DOHH2 (cell line): Measurements from ENCODE around the gene C4orf51.

Experiments
- H3F3A ChIP-seq: fragments of 200-600 bp; sonication (generic), shearing (Covaris generic); 2 replicates; pipeline ENCODE4 v1.6.0; 2016; ENCODE audit warnings: antibody characterized with exemption, mild to moderate bottlenecking; ENCODE audit not compliant: control insufficient read depth, insufficient read depth
- H3K27ac ChIP-seq: fragments of 200-600 bp; sonication (generic); 2 replicates; pipeline ENCODE4 v1.5.1; 2014; ENCODE audit warnings: low read depth, mild to moderate bottlenecking, low read length, moderate library complexity
- H3K27me3 ChIP-seq: fragments of 200-600 bp; sonication (generic); 2 replicates; pipeline ENCODE4 v1.6.1; 2014; ENCODE audit warnings: mild to moderate bottlenecking, low read length, mixed read lengths; ENCODE audit not compliant: control insufficient read depth
- H3K36me3 ChIP-seq: fragments of 200-600 bp; sonication (generic); 2 replicates; pipeline ENCODE4 v1.6.1; 2014; ENCODE audit warnings: mild to moderate bottlenecking, low read length, moderate library complexity, mixed read lengths; ENCODE audit not compliant: control insufficient read depth
- H3K4me1 ChIP-seq: fragments of 200-600 bp; sonication (generic); 2 replicates; pipeline ENCODE4 v1.6.1; 2014; ENCODE audit warnings: mild to moderate bottlenecking, low read length, mixed read lengths; ENCODE audit not compliant: control insufficient read depth
- H3K4me2 ChIP-seq: fragments of 200-600 bp; sonication (generic); 2 replicates; pipeline ENCODE4 v1.6.0; 2014; ENCODE audit warnings: mild to moderate bottlenecking, low read length, moderate library complexity
- H3K4me3 ChIP-seq: fragments of 200-600 bp; sonication (generic); 2 replicates; pipeline ENCODE4 v1.5.1; 2014; ENCODE audit warnings: mild to moderate bottlenecking, low read length, mixed read lengths
- H3K79me2 ChIP-seq: fragments of 200-600 bp; sonication (generic); 2 replicates; pipeline ENCODE4 v1.6.1; 2014; ENCODE audit warnings: mild to moderate bottlenecking, low read length, mixed read lengths; ENCODE audit not compliant: control insufficient read depth
- H3K9me2 ChIP-seq: fragments of 200-600 bp; sonication (generic); replicated peaks from 2 replicates; pipeline ENCODE4 v1.6.1; 2014; ENCODE audit warnings: mild to moderate bottlenecking, low read length, mixed read lengths; ENCODE audit not compliant: control insufficient read depth
- H3K9me3 ChIP-seq: fragments of 200-600 bp; sonication (generic); 2 replicates; pipeline ENCODE4 v1.6.1; 2014; ENCODE audit warnings: antibody characterized with exemption, low read length, mixed read lengths; ENCODE audit not compliant: control insufficient read depth, insufficient read depth
- H4K20me1 ChIP-seq: fragments of 200-600 bp; sonication (generic); 2 replicates; pipeline ENCODE4 v1.6.0; 2014; ENCODE audit warnings: low read depth, mild to moderate bottlenecking, antibody characterized with exemption, low read length, moderate library complexity; ENCODE audit not compliant: control insufficient read depth, insufficient read depth
- CTCF ChIP-seq: fragments of 200-600 bp; sonication (generic); IDR thresholded peaks from one replicate; pipeline ENCODE4 v1.5.1; 2014; ENCODE audit warnings: antibody characterized with exemption, mild to moderate bottlenecking, low read depth, low read length; ENCODE audit not compliant: poor library complexity, severe bottlenecking
- EZH2phosphoT487 ChIP-seq: fragments of 200-600 bp; sonication (generic); IDR thresholded peaks from 2 replicates; pipeline ENCODE4 v1.6.1; 2017; ENCODE audit warnings: borderline replicate concordance, mild to moderate bottlenecking, antibody characterized with exemption, low read length, moderate library complexity, mixed read lengths

Gene C4orf51

GRCh38 chr4:145716200-145716599, 36.3 kb downstream of the C4orf51 start:
- H3K27ac ChIP-seq, result no peak overlapping the region
- no peak overlapping the region for H3K4me3 ChIP-seq
- H3K79me2 ChIP-seq, result no peaks in the 10 kb centered on the region
- no peak for TF ChIP-seq CTCF
- no peaks in the 10 kb centered on the region for H4K20me1 ChIP-seq
- H3K27me3 ChIP-seq, result peaks cover 8% of the 10 kb centered on the region; the same call in 1 of the 2 replicates
- H3K4me1 ChIP-seq, result no peaks in the 10 kb centered on the region
- H3K9me3 ChIP-seq, result no peaks in the 10 kb centered on the region; the same call in 1 of the 2 replicates
- H3K9me2 ChIP-seq, result no peaks in the 10 kb centered on the region
- H3K4me2 ChIP-seq, result no peak overlapping the region
- H3F3A ChIP-seq, result no peaks in the 10 kb centered on the region
- no peaks in the 10 kb centered on the region for H3K36me3 ChIP-seq

- Histone ChIP-seq H3F3A (no peaks in the 10 kb centered on the region), H3K4me1 (no peaks in the 10 kb centered on the region), H4K20me1 (no peaks in the 10 kb centered on the region), H3K27ac (no peak overlapping the region), H3K4me3 (no peak overlapping the region), H3K4me2 (no peak overlapping the region), H3K36me3 (no peaks in the 10 kb centered on the region), H3K9me3 (no peaks in the 10 kb centered on the region; the same call in 1 of the 2 replicates), H3K79me2 (no peaks in the 10 kb centered on the region), H3K9me2 (no peaks in the 10 kb centered on the region), H3K27me3 (peaks cover 8% of the 10 kb centered on the region; the same call in 1 of the 2 replicates)
- TF ChIP-seq EZH2phosphoT487, result no peak
- no peak for TF ChIP-seq CTCF
These were observed 36.8 kb downstream of the C4orf51 start for GRCh38 chr4:145716661-145717200.

- H3F3A ChIP-seq, result no peaks in the 10 kb centered on the region
- H4K20me1 ChIP-seq, result no peaks in the 10 kb centered on the region
- H3K79me2 ChIP-seq, result no peaks in the 10 kb centered on the region
- no peak overlapping the region for H3K4me3 ChIP-seq
- no peak overlapping the region for H3K4me2 ChIP-seq
- no peaks in the 10 kb centered on the region; the same call in 1 of the 2 replicates for H3K9me3 ChIP-seq
- H3K36me3 ChIP-seq, result no peaks in the 10 kb centered on the region
- H3K27ac ChIP-seq, result no peak overlapping the region
- no peaks in the 10 kb centered on the region for H3K4me1 ChIP-seq
- H3K27me3 ChIP-seq, result peaks cover 7% of the 10 kb centered on the region
- no peaks in the 10 kb centered on the region for H3K9me2 ChIP-seq
- no peak for TF ChIP-seq EZH2phosphoT487
- no peak for TF ChIP-seq CTCF
These were observed 40.0 kb downstream of the C4orf51 start for GRCh38 chr4:145719752-145720624.
